ENCODE measurements around the gene EEF1A2.

The EEF1A2 gene

GRCh38 chr20:63491078-63491477, 7.8 kb downstream of the EEF1A2 start:
- no peak overlapping the region for H3K9ac ChIP-seq (ENCODE audit: low read length)
- no peaks in the 10 kb centered on the region for H3K27me3 ChIP-seq (ENCODE audit: low read depth, low read length)
- H3K4me2 ChIP-seq (ENCODE audit: low read length): no peak overlapping the region
- H3K36me3 ChIP-seq (replicated peaks; ENCODE audit: low read depth, low read length): no peaks in the 10 kb centered on the region
- TF ChIP-seq EZH2phosphoT487 (IDR thresholded peaks at IDR 0.05; ENCODE audit: low read depth): no peak
- TF ChIP-seq, protein P1, sequence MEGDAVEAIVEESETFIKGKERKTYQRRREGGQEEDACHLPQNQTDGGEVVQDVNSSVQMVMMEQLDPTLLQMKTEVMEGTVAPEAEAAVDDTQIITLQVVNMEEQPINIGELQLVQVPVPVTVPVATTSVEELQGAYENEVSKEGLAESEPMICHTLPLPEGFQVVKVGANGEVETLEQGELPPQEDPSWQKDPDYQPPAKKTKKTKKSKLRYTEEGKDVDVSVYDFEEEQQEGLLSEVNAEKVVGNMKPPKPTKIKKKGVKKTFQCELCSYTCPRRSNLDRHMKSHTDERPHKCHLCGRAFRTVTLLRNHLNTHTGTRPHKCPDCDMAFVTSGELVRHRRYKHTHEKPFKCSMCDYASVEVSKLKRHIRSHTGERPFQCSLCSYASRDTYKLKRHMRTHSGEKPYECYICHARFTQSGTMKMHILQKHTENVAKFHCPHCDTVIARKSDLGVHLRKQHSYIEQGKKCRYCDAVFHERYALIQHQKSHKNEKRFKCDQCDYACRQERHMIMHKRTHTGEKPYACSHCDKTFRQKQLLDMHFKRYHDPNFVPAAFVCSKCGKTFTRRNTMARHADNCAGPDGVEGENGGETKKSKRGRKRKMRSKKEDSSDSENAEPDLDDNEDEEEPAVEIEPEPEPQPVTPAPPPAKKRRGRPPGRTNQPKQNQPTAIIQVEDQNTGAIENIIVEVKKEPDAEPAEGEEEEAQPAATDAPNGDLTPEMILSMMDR (IDR thresholded peaks at IDR 0.05; ENCODE audit: low read depth, low read length): no peak
- H3K4me3 ChIP-seq (ENCODE audit: low read length): no peak overlapping the region
- H2AFZ ChIP-seq (ENCODE audit: low read depth, low read length): no peak overlapping the region
- no peak overlapping the region for H3K27ac ChIP-seq (ENCODE audit: low read length)
- no peaks in the 10 kb centered on the region for H3K79me2 ChIP-seq (ENCODE audit: low read length)
- no peaks in the 10 kb centered on the region for H4K20me1 ChIP-seq (ENCODE audit: insufficient read depth, low read length)
- H3K4me1 ChIP-seq (ENCODE audit: low read length): no peaks in the 10 kb centered on the region
- no peaks in the 10 kb centered on the region for H3K9me3 ChIP-seq (ENCODE audit: insufficient read depth, low read length)

DNA sequence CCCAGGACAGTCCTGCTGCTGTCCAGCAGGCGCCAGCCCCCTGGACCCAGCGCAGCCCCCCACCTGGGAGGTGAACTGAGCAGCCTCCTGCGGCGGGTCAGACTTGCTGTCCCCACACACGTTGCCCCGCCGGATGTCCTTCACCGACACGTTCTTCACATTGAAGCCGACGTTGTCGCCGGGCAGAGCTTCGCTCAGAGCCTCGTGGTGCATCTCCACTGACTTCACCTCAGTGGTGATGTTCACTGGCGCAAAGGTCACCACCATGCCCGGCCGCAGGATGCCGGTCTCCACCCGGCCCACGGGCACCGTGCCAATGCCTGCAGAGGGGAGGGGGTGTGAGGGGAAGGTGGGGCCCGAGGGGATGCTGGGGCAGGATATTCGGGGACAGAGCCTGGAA, 8.5 kb downstream of the EEF1A2 start:
- Histone ChIP-seq H2AFZ (ENCODE audit: low read depth, low read length) (no peak overlapping the region), H4K20me1 (ENCODE audit: insufficient read depth, low read length) (no peaks in the 10 kb centered on the region), H3K27ac (ENCODE audit: low read length) (no peak overlapping the region), H3K4me3 (ENCODE audit: low read length) (no peak overlapping the region), H3K4me2 (ENCODE audit: low read length) (no peak overlapping the region), H3K4me1 (ENCODE audit: low read length) (no peaks in the 10 kb centered on the region), H3K79me2 (ENCODE audit: low read length) (no peaks in the 10 kb centered on the region), H3K9ac (ENCODE audit: low read length) (no peak overlapping the region), H3K9me3 (ENCODE audit: insufficient read depth, low read length) (no peaks in the 10 kb centered on the region), H3K27me3 (ENCODE audit: low read depth, low read length) (no peaks in the 10 kb centered on the region), H3K36me3 (replicated peaks; ENCODE audit: low read depth, low read length) (no peaks in the 10 kb centered on the region)
- TF ChIP-seq EZH2phosphoT487 (IDR thresholded peaks at IDR 0.05; ENCODE audit: low read depth): no peak
- TF ChIP-seq, protein P1 (IDR thresholded peaks at IDR 0.05; ENCODE audit: low read depth, low read length): no peak

DNA sequence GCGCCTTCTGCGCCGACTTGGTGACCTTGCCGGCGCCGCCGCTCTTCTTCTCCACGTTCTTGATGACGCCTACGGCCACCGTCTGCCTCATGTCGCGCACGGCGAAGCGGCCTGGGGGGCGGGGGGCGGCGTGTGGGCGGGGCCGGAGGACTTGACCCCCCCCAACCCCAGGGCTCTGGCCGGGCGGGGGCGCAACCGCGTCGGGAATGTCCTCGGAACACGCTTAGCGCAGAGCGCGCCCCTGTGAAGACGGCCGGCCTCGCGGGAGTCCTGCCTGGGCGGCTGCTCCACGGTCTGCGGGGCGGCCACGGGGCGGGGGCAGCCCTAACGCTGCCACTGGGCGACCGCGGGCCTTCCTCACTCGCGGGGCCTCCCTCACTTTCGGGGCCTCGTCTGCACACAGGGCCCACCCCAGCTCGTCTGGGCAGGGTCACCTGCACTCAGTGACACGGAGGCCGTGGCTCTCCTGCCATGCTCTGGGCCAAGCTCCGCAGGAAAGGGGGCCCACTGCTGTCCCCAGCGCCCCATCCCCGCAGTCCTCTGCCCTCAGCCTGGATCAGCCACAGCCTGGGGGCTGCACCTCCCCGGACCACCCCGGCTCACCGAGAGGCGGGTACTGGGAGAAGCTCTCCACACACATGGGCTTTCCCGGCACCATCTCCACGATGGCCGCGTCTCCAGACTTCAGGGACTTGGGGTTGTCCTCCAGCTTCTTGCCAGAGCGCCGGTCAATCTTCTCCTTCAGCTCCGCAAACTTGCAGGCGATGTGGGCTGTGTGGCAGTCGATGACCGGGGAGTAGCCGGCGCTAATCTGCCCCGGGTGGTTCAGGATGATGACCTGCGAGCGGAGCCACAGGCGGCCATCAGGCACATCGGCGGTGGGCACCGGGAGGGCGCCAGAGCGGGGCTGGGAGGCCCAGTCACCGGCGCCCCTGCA, 10.3 kb downstream of the EEF1A2 start:
- no peaks in the 10 kb centered on the region for H3K9me3 ChIP-seq (ENCODE audit: insufficient read depth, low read length)
- no peak overlapping the region for H3K4me2 ChIP-seq (ENCODE audit: low read length)
- H3K9ac ChIP-seq (ENCODE audit: low read length): no peak overlapping the region
- H3K4me1 ChIP-seq (ENCODE audit: low read length): no peaks in the 10 kb centered on the region
- no peak overlapping the region for H2AFZ ChIP-seq (ENCODE audit: low read depth, low read length)
- H3K27me3 ChIP-seq (ENCODE audit: low read depth, low read length): no peaks in the 10 kb centered on the region
- H3K4me3 ChIP-seq (ENCODE audit: low read length): no peak overlapping the region
- H3K79me2 ChIP-seq (ENCODE audit: low read length): no peaks in the 10 kb centered on the region
- TF ChIP-seq, protein P1 (IDR thresholded peaks at IDR 0.05; ENCODE audit: low read depth, low read length): no peak
- TF ChIP-seq EZH2phosphoT487 (IDR thresholded peaks at IDR 0.05; ENCODE audit: low read depth): no peak
- H3K27ac ChIP-seq (ENCODE audit: low read length): no peak overlapping the region
- H3K36me3 ChIP-seq (replicated peaks; ENCODE audit: low read depth, low read length): no peaks in the 10 kb centered on the region
- H4K20me1 ChIP-seq (ENCODE audit: insufficient read depth, low read length): no peaks in the 10 kb centered on the region

DNA sequence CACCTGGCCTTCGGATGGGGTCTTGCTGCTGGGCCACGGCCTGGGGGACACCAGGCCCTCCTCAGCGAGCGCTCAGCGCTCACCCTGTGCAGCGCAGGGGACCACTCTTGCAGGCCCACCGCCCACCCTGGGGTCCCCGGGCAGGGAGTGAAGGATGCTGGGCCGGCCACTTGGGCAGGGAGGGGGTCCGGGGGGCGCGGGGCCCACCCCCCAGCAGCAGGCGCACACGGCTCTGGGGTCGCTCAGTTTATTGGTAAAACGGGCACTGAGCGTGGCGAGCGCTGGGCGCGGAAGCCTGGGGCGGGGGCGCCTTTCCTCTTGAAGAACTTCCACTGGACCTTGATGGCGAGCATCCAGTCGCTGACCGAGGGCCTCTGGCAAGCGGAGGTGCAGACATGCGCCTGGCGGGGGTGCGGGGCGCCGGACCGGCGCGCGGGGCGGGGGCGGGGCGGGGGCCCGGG, 11.1 kb downstream of the EEF1A2 start:
- H4K20me1 ChIP-seq (ENCODE audit: insufficient read depth, low read length): no peaks in the 10 kb centered on the region
- H3K27ac ChIP-seq (ENCODE audit: low read length): no peak overlapping the region
- H3K9me3 ChIP-seq (ENCODE audit: insufficient read depth, low read length): no peaks in the 10 kb centered on the region
- H3K4me3 ChIP-seq (ENCODE audit: low read length): no peak overlapping the region
- H3K27me3 ChIP-seq (ENCODE audit: low read depth, low read length): no peaks in the 10 kb centered on the region
- TF ChIP-seq EZH2phosphoT487 (IDR thresholded peaks at IDR 0.05; ENCODE audit: low read depth): no peak
- TF ChIP-seq, protein P1 (IDR thresholded peaks at IDR 0.05; ENCODE audit: low read depth, low read length): no peak
- no peak overlapping the region for H3K4me2 ChIP-seq (ENCODE audit: low read length)
- no peaks in the 10 kb centered on the region for H3K36me3 ChIP-seq (replicated peaks; ENCODE audit: low read depth, low read length)
- no peaks in the 10 kb centered on the region for H3K4me1 ChIP-seq (ENCODE audit: low read length)
- no peak overlapping the region for H2AFZ ChIP-seq (ENCODE audit: low read depth, low read length)
- H3K79me2 ChIP-seq (ENCODE audit: low read length): no peaks in the 10 kb centered on the region
- no peak overlapping the region for H3K9ac ChIP-seq (ENCODE audit: low read length)
